Right cardiac atrium (tissue), 5 donors: ENCODE results near the gene IGSF6. TPM values are rescaled to one million over a fixed set of nuclear protein-coding genes. Genes with fewer than 3 reads are reported as not detected.
"Not testable (repeated sequence)": the region's sequence is repeated elsewhere in the genome, so short reads cannot be mapped to it uniquely, and the experiment has no call there.

Source experiments
- ATAC-seq, 2 donors: fragments of 200-7000 bp; cut with Tn5 transposase; one replicate each; pipeline versions ENCODE4 v1.8.0 to v1.9.1; 2020; ENCODE audit warnings: moderate library complexity in 2 of 2, mild to moderate bottlenecking in 1 of 2
- DNase-seq, 3 donors: peaks; one replicate each; pipeline ENCODE4 v3.0.0-alpha.2; 2020
- H3K27ac ChIP-seq: one replicate; pipeline ENCODE4 v1.5.1; 2013; ENCODE audit warnings: mild to moderate bottlenecking, low read length, control low read depth, moderate library complexity
- H3K27me3 ChIP-seq: one replicate; pipeline ENCODE4 v1.6.1; 2013; ENCODE audit not compliant: control insufficient read depth, insufficient read depth
- H3K4me1 ChIP-seq: one replicate; pipeline ENCODE4 v1.6.1; 2013; ENCODE audit warnings: low read length; ENCODE audit not compliant: control insufficient read depth, insufficient read depth
- H3K4me3 ChIP-seq: one replicate; pipeline ENCODE4 v1.5.1; 2013; ENCODE audit warnings: low read length, control low read depth
- H3K9me3 ChIP-seq: one replicate; pipeline ENCODE4 v1.6.1; 2013; ENCODE audit warnings: low read length; ENCODE audit not compliant: control insufficient read depth
- WGBS: extraction: QIAGEN DNeasy Blood & Tissue Kit; methylation state at CpG from one replicate; pipeline ENCODE4 v1.1.7; 2013; 5-methylcytosine and 5-hydroxymethylcytosine counted together
- intact Hi-C, 4 donors: fragments of 100-400 bp; cut with DNase I; formaldehyde crosslinking; loops; one replicate each; pipeline versions ENCODE4 v1.11.0 to v1.14.0; 2022 to 2023
- polyA plus RNA-seq: library from polyadenylated mRNA; stranded (reverse); fragments of 200-250 nt; gene quantifications from one replicate; pipeline ENCODE4 v1.2.3, GENCODE V29; 2013
- total RNA-seq, 4 donors: library from RNA; stranded (reverse); fragmentation: NEBNext Ultra II Directional; extraction: Animal tissue kit (Norgen Biotek cat#: 25700); gene quantifications; one replicate each; pipeline ENCODE4 v1.2.1, GENCODE V29; 2021
- donor health status: healthy with polysubstance abuse.
- donor health status: DM: no; HTN: yes; CAD: no.
- donor health status: DM: no; HTN: no; CAD: no.
- donor health status: DM: no; HTN: yes; CAD: no; lungs with severe emphysema.
- donor health status: DM: yes; HTN: yes; CAD: no.

The IGSF6 gene
- total and polyA plus RNA-seq, 5 donors: 0.88 to 4.3 (median 1.6) TPM

GRCh38 chr16:21642861-21643260 lies 9.5 kb downstream of the IGSF6 start:
- Histone ChIP-seq H3K27me3 (no peaks in the 10 kb centered on the region), H3K9me3 (no peaks in the 10 kb centered on the region), H3K4me1 (peaks cover 5% of the 10 kb centered on the region), H3K27ac (no peak overlapping the region), H3K4me3 (no peak overlapping the region)
- DNase-seq (no peak), ATAC-seq (no peak)
- intact Hi-C loops: loop anchor here in 1 of 4 donors (5.0 kb wide), 1 partner anchor 56 kb away; no protein-coding TSS in a partner anchor
- WGBS: 62% methylated on average over 7 of the region's 7 CpGs

GRCh38 chr16:21641916-21642315 lies 10.5 kb downstream of the IGSF6 start:
- 54% methylated on average over 6 of the region's 6 CpGs for WGBS
- H3K4me3 ChIP-seq: no peak overlapping the region
- ATAC-seq (no peak), DNase-seq (no peak)
- no peak overlapping the region for H3K27ac ChIP-seq
- H3K27me3 ChIP-seq: no peaks in the 10 kb centered on the region
- no peaks in the 10 kb centered on the region for H3K9me3 ChIP-seq
- intact Hi-C loops: loop anchor here in 1 of 4 donors (5.0 kb wide), 1 partner anchor 55 kb away; no protein-coding TSS in a partner anchor
- H3K4me1 ChIP-seq: peaks cover 5% of the 10 kb centered on the region

GRCh38 chr16:21639493-21639892 lies 12.9 kb downstream of the IGSF6 start:
- ATAC-seq (no peak), DNase-seq (no peak)
- intact Hi-C loops: loop anchor here in 2 of 4 donors (5.0 kb wide), 2 partner anchors 37 to 57 kb away; no protein-coding TSS in a partner anchor
- Histone ChIP-seq H3K27me3 (no peaks in the 10 kb centered on the region), H3K4me3 (no peak overlapping the region), H3K4me1 (peaks cover 3% of the 10 kb centered on the region), H3K27ac (no peak overlapping the region), H3K9me3 (no peaks in the 10 kb centered on the region)
- WGBS: 89% methylated on average over 2 of the region's 2 CpGs

GRCh38 chr16:21638573-21638975 lies 13.8 kb downstream of the IGSF6 start:
- Histone ChIP-seq H3K27me3 (no peaks in the 10 kb centered on the region), H3K4me3 (no peak overlapping the region), H3K27ac (no peak overlapping the region), H3K4me1 (peaks cover 3% of the 10 kb centered on the region), H3K9me3 (no peaks in the 10 kb centered on the region)
- WGBS: 70% methylated on average over 4 of the region's 4 CpGs
- intact Hi-C loops: loop anchor here in 2 of 4 donors (5.0 kb wide), 2 partner anchors 36 to 56 kb away; no protein-coding TSS in a partner anchor
- no peak for ATAC-seq
- DNase-seq: no peak

- no peak for ATAC-seq
- intact Hi-C loops: loop anchor here in 2 of 4 donors (5.0 kb wide), 2 partner anchors 35 to 55 kb away; no protein-coding TSS in a partner anchor
- WGBS: 95% methylated on average over 37 of the region's 37 CpGs
Measured at GRCh38 chr16:21637032-21637968, 15.1 kb downstream of the IGSF6 start.

GRCh38 chr16:21635694-21636093 lies 16.7 kb downstream of the IGSF6 start:
- intact Hi-C loops: loop anchor here in 2 of 4 donors (5.0 kb wide), 2 partner anchors 33 to 53 kb away; no protein-coding TSS in a partner anchor
- H3K27me3 ChIP-seq: not testable (repeated sequence)

More at GRCh38 chr16:21637032-21637968, 15.1 kb downstream of the IGSF6 start:
- H3K4me1 ChIP-seq: peaks cover 3% of the 10 kb centered on the region
- H3K27me3 ChIP-seq: no peaks in the 10 kb centered on the region
- H3K4me3 ChIP-seq: no peak overlapping the region
- H3K9me3 ChIP-seq: no peaks in the 10 kb centered on the region
- no peak overlapping the region for H3K27ac ChIP-seq
- no peak for DNase-seq

GRCh38 chr16:21634216-21634615 lies 18.2 kb downstream of the IGSF6 start:
- intact Hi-C loops: no loop called here
- Histone ChIP-seq H3K4me1 (no peaks in the 10 kb centered on the region), H3K27me3 (no peaks in the 10 kb centered on the region), H3K9me3 (no peaks in the 10 kb centered on the region), H3K4me3 (no peak overlapping the region), H3K27ac (no peak overlapping the region)
- DNase-seq: no peak
- 95% methylated on average over 5 of the region's 5 CpGs for WGBS
- no peak for ATAC-seq

More at GRCh38 chr16:21635694-21636093, 16.7 kb downstream of the IGSF6 start:
- DNase-seq, H3K9me3 ChIP-seq, H3K27ac ChIP-seq, ATAC-seq, H3K4me3 ChIP-seq, H3K4me1 ChIP-seq: not testable (repeated sequence)
- WGBS: 97% methylated on average over 9 of the region's 9 CpGs

- WGBS: 87% methylated on average over 5 of the region's 5 CpGs
- H3K4me3 ChIP-seq, H3K4me1 ChIP-seq, intact Hi-C loops, H3K27ac ChIP-seq, H3K27me3 ChIP-seq, H3K9me3 ChIP-seq, DNase-seq, ATAC-seq: not testable (repeated sequence)
Measured at GRCh38 chr16:21631951-21632575, 20.3 kb downstream of the IGSF6 start.

- 77% methylated on average over 8 of the region's 8 CpGs for WGBS
- H3K4me3 ChIP-seq, DNase-seq, H3K27ac ChIP-seq, intact Hi-C loops, H3K27me3 ChIP-seq, H3K4me1 ChIP-seq, H3K9me3 ChIP-seq, ATAC-seq: not testable (repeated sequence)
Measured at GRCh38 chr16:21631376-21631775, 21.0 kb downstream of the IGSF6 start.

- 93% methylated on average over 6 of the region's 6 CpGs for WGBS
- H3K4me1 ChIP-seq, DNase-seq, H3K4me3 ChIP-seq, intact Hi-C loops, H3K27ac ChIP-seq, H3K9me3 ChIP-seq, H3K27me3 ChIP-seq, ATAC-seq: not testable (repeated sequence)
Measured at GRCh38 chr16:21630866-21631265, 21.5 kb downstream of the IGSF6 start.
